CD4-positive, alpha-beta T cell treated with Interleukin-1 beta for 1 hour (primary cell): Measurements from ENCODE around the gene PRR5L.

ENCODE experiments used
- DNase-seq, 2 donors: peaks; one replicate each; pipeline ENCODE4 v3.0.0-alpha.2; 2020 to 2022

The PRR5L gene

GRCh38 chr11:36380296-36381014 lies 84.4 kb downstream of the PRR5L start:
- no peak for DNase-seq

- peak in 1 of 2 donors; percentile 37 for DNase-seq
Measured at GRCh38 chr11:36381015-36381360, 84.9 kb downstream of the PRR5L start.

- DNase-seq, result no peak
Measured at GRCh38 chr11:36383195-36383594, 87.1 kb downstream of the PRR5L start.

GRCh38 chr11:36385121-36385970 lies 89.3 kb downstream of the PRR5L start:
- DNase-seq, result peak in 1 of 2 donors; percentile 40

- DNase-seq, result no peak
Measured at GRCh38 chr11:36386411-36386810, 90.3 kb downstream of the PRR5L start.

GRCh38 chr11:36388071-36388470 lies 92.0 kb downstream of the PRR5L start:
- DNase-seq, result no peak

GRCh38 chr11:36388951-36389350 lies 92.9 kb downstream of the PRR5L start:
- no peak for DNase-seq

GRCh38 chr11:36389811-36390210 lies 93.7 kb downstream of the PRR5L start:
- DNase-seq, result no peak

- DNase-seq, result peak in 1 of 2 donors; percentile 30
Measured at GRCh38 chr11:36390963-36391471, 94.9 kb downstream of the PRR5L start.

GRCh38 chr11:36392196-36392595 lies 96.1 kb downstream of the PRR5L start:
- DNase-seq, result no peak

- no peak for DNase-seq
Measured at GRCh38 chr11:36394056-36394455, 98.0 kb downstream of the PRR5L start.

GRCh38 chr11:36394926-36395325 lies 98.8 kb downstream of the PRR5L start:
- no peak for DNase-seq

- DNase-seq, result no peak
Measured at GRCh38 chr11:36395978-36396736, 100.1 kb downstream of the PRR5L start.

- DNase-seq, result no peak
Measured at GRCh38 chr11:36398231-36398953, 102.3 kb downstream of the PRR5L start.

- DNase-seq, result no peak
Measured at GRCh38 chr11:36399236-36399635, 103.1 kb downstream of the PRR5L start.

- DNase-seq, result no peak
Measured at GRCh38 chr11:36399745-36400144, 103.7 kb downstream of the PRR5L start.

GRCh38 chr11:36400766-36401455 lies 104.8 kb downstream of the PRR5L start:
- no peak for DNase-seq

- DNase-seq, result no peak
Measured at GRCh38 chr11:36402568-36403170, 106.6 kb downstream of the PRR5L start.

GRCh38 chr11:36403661-36404060 lies 107.6 kb downstream of the PRR5L start:
- DNase-seq, result no peak

- DNase-seq, result no peak
Measured at GRCh38 chr11:36404831-36405230, 108.7 kb downstream of the PRR5L start.

- DNase-seq, result no peak
Measured at GRCh38 chr11:36405585-36406367, 109.7 kb downstream of the PRR5L start.
